ENCODE results near the gene CPA5.

CPA5 gene

GRCh38 chr7:130386876-130387275 is 42.3 kb downstream of the CPA5 start:
- Mint-ChIP-seq H3K4me1 (ENCODE audit: low read depth) (no peaks in the 10 kb centered on the region), H3K27me3 (ENCODE audit: low read depth) (no peaks in the 10 kb centered on the region), H3K9me3 (no peaks in the 10 kb centered on the region), H3K36me3 (ENCODE audit: low read depth) (no peaks in the 10 kb centered on the region), H3K27ac (no peak overlapping the region), H3K4me3 (no peak overlapping the region)

- Mint-ChIP-seq H3K27me3 (ENCODE audit: low read depth) (no peaks in the 10 kb centered on the region), H3K4me3 (no peak overlapping the region)
Measured at GRCh38 chr7:130387306-130387627, 42.7 kb downstream of the CPA5 start.

GRCh38 chr7:130387628-130388403 is 43.2 kb downstream of the CPA5 start:
- Mint-ChIP-seq H3K36me3 (ENCODE audit: low read depth) (no peaks in the 10 kb centered on the region), H3K27me3 (ENCODE audit: low read depth) (no peaks in the 10 kb centered on the region), H3K4me3 (no peak overlapping the region), H3K27ac (no peak overlapping the region), H3K4me1 (ENCODE audit: low read depth) (no peaks in the 10 kb centered on the region), H3K9me3 (no peaks in the 10 kb centered on the region)

More at GRCh38 chr7:130387306-130387627, 42.7 kb downstream of the CPA5 start:
- Mint-ChIP-seq H3K9me3 (no peaks in the 10 kb centered on the region), H3K36me3 (ENCODE audit: low read depth) (no peaks in the 10 kb centered on the region), H3K27ac (no peak overlapping the region), H3K4me1 (ENCODE audit: low read depth) (no peaks in the 10 kb centered on the region)

- Mint-ChIP-seq H3K9me3 (no peaks in the 10 kb centered on the region), H3K27me3 (ENCODE audit: low read depth) (no peaks in the 10 kb centered on the region), H3K27ac (no peak overlapping the region), H3K4me3 (no peak overlapping the region), H3K36me3 (ENCODE audit: low read depth) (no peaks in the 10 kb centered on the region), H3K4me1 (ENCODE audit: low read depth) (no peaks in the 10 kb centered on the region)
Measured at GRCh38 chr7:130388671-130389070, 44.1 kb downstream of the CPA5 start.

GRCh38 chr7:130390486-130390885 is 45.9 kb downstream of the CPA5 start:
- Mint-ChIP-seq H3K27ac (no peak overlapping the region), H3K4me1 (ENCODE audit: low read depth) (peaks cover 11% of the 10 kb centered on the region), H3K36me3 (ENCODE audit: low read depth) (no peaks in the 10 kb centered on the region), H3K9me3 (no peaks in the 10 kb centered on the region), H3K27me3 (ENCODE audit: low read depth) (no peaks in the 10 kb centered on the region), H3K4me3 (no peak overlapping the region)

GRCh38 chr7:130393101-130393561 is 48.5 kb downstream of the CPA5 start:
- Mint-ChIP-seq H3K9me3 (no peaks in the 10 kb centered on the region), H3K27me3 (ENCODE audit: low read depth) (no peaks in the 10 kb centered on the region), H3K4me1 (ENCODE audit: low read depth) (peaks cover 12% of the 10 kb centered on the region), H3K27ac (no peak overlapping the region), H3K36me3 (ENCODE audit: low read depth) (peaks cover 1% of the 10 kb centered on the region), H3K4me3 (no peak overlapping the region)

GRCh38 chr7:130393841-130394411 is 49.3 kb downstream of the CPA5 start:
- Mint-ChIP-seq H3K9me3 (no peaks in the 10 kb centered on the region), H3K4me3 (no peak overlapping the region), H3K4me1 (ENCODE audit: low read depth) (peaks cover 12% of the 10 kb centered on the region), H3K27me3 (ENCODE audit: low read depth) (no peaks in the 10 kb centered on the region), H3K27ac (peak overlapping the region; percentile 34), H3K36me3 (ENCODE audit: low read depth) (peaks cover 5% of the 10 kb centered on the region)

- Mint-ChIP-seq H3K4me1 (ENCODE audit: low read depth) (peaks cover 15% of the 10 kb centered on the region), H3K27ac (peak overlapping the region; percentile 34), H3K27me3 (ENCODE audit: low read depth) (no peaks in the 10 kb centered on the region), H3K4me3 (peak overlapping the region; percentile 5), H3K36me3 (ENCODE audit: low read depth) (peaks cover 5% of the 10 kb centered on the region), H3K9me3 (no peaks in the 10 kb centered on the region)
Measured at GRCh38 chr7:130394421-130395195, 50.0 kb downstream of the CPA5 start.

- Mint-ChIP-seq H3K27ac (no peak overlapping the region), H3K36me3 (ENCODE audit: low read depth) (peaks cover 5% of the 10 kb centered on the region), H3K9me3 (no peaks in the 10 kb centered on the region), H3K27me3 (ENCODE audit: low read depth) (no peaks in the 10 kb centered on the region), H3K4me3 (no peak overlapping the region), H3K4me1 (ENCODE audit: low read depth) (peaks cover 15% of the 10 kb centered on the region)
Measured at GRCh38 chr7:130395421-130395820, 50.8 kb downstream of the CPA5 start.

- Mint-ChIP-seq H3K27ac (no peak overlapping the region), H3K27me3 (ENCODE audit: low read depth) (no peaks in the 10 kb centered on the region), H3K4me1 (ENCODE audit: low read depth) (peaks cover 15% of the 10 kb centered on the region), H3K4me3 (no peak overlapping the region), H3K9me3 (no peaks in the 10 kb centered on the region), H3K36me3 (ENCODE audit: low read depth) (peaks cover 5% of the 10 kb centered on the region)
Measured at GRCh38 chr7:130396109-130396508, 51.5 kb downstream of the CPA5 start.

GRCh38 chr7:130397051-130397757 is 52.6 kb downstream of the CPA5 start:
- Mint-ChIP-seq H3K27me3 (ENCODE audit: low read depth) (no peaks in the 10 kb centered on the region), H3K36me3 (ENCODE audit: low read depth) (peaks cover 5% of the 10 kb centered on the region), H3K4me1 (ENCODE audit: low read depth) (peaks cover 15% of the 10 kb centered on the region), H3K4me3 (no peak overlapping the region), H3K9me3 (no peaks in the 10 kb centered on the region), H3K27ac (no peak overlapping the region)

GRCh38 chr7:130397758-130398073 is 53.1 kb downstream of the CPA5 start:
- Mint-ChIP-seq H3K9me3 (no peaks in the 10 kb centered on the region), H3K4me3 (no peak overlapping the region), H3K36me3 (ENCODE audit: low read depth) (peaks cover 9% of the 10 kb centered on the region), H3K27me3 (ENCODE audit: low read depth) (no peaks in the 10 kb centered on the region), H3K4me1 (ENCODE audit: low read depth) (peaks cover 15% of the 10 kb centered on the region), H3K27ac (no peak overlapping the region)

- Mint-ChIP-seq H3K27ac (no peak overlapping the region), H3K4me1 (ENCODE audit: low read depth) (peaks cover 15% of the 10 kb centered on the region), H3K27me3 (ENCODE audit: low read depth) (no peaks in the 10 kb centered on the region), H3K9me3 (no peaks in the 10 kb centered on the region), H3K36me3 (ENCODE audit: low read depth) (peaks cover 12% of the 10 kb centered on the region), H3K4me3 (no peak overlapping the region)
Measured at GRCh38 chr7:130398526-130399090, 54.0 kb downstream of the CPA5 start.

GRCh38 chr7:130400120-130400572 is 55.5 kb downstream of the CPA5 start:
- peaks cover 12% of the 10 kb centered on the region for H3K36me3 Mint-ChIP-seq (ENCODE audit: low read depth)
- no peaks in the 10 kb centered on the region for H3K9me3 Mint-ChIP-seq
- no peaks in the 10 kb centered on the region for H3K27me3 Mint-ChIP-seq (ENCODE audit: low read depth)
- H3K27ac Mint-ChIP-seq: no peak overlapping the region
- no peak overlapping the region for H3K4me3 Mint-ChIP-seq
- peaks cover 4% of the 10 kb centered on the region for H3K4me1 Mint-ChIP-seq (ENCODE audit: low read depth)

Measured in T-helper 1 cell treated with Interleukin-12 subunit alpha and Interleukin-12 subunit beta and Interleukin-4 antibody, amounts not matched to agents 30 μg/mL and 1 μg/mL, for 36 hours (primary cell).